Adrenal gland (tissue), 5 donors: ENCODE results near the gene FAM184B.

Source experiments
- CTCF ChIP-seq, 6 experiments: fragments of 450-650 bp in 4 of 6; fragments of 200-600 bp in 2 of 6; sonication (generic) in 1 of 6; IDR thresholded peaks; 1 replicate in 5 of 6; 2 replicates in 1 of 6; pipeline versions ENCODE4 v1.5.1 to v1.8.0; 2016 to 2021; ENCODE audit warnings: antibody characterized with exemption in 6 of 6, mild to moderate bottlenecking in 2 of 6, moderate library complexity in 1 of 6
- POLR2A ChIP-seq, 2 donors: fragments of 450-650 bp; IDR thresholded peaks; one replicate each; pipeline ENCODE4 v1.6.1; 2017; ENCODE audit warnings: antibody characterized with exemption in 2 of 2, mild to moderate bottlenecking in 2 of 2, moderate library complexity in 1 of 2
- donor health status: DM: no; HTN: no; CAD: no.

- no peak for TF ChIP-seq CTCF (IDR thresholded peaks at IDR 0.05)
- no peak for TF ChIP-seq POLR2A (IDR thresholded peaks at IDR 0.05)
Observed at GRCh38 chr4:17715511-17715910, 65.9 kb downstream of the FAM184B start.
